Suppressor macrophage (primary cell): ENCODE measurements around the gene AADACL3.
A peak's percentile ranks its signal among the peaks of the same experiment; 100 is the strongest.
"Not testable (repeated sequence)": the region's sequence is repeated elsewhere in the genome, so short reads cannot be mapped to it uniquely, and the experiment has no call there.

Source experiments
- DNase-seq, 4 experiments: peaks; one replicate each; pipeline ENCODE4 v3.0.0-alpha.2; 2020 to 2022

Gene AADACL3

GRCh38 chr1:12714710-12715475, 1.0 kb upstream of the AADACL3 start:
- peak in 1 of 4 experiments; percentile 4 for DNase-seq

GRCh38 chr1:12717301-12717838, 1.5 kb downstream of the AADACL3 start:
- DNase-seq = no peak

GRCh38 chr1:12722626-12723025, 6.7 kb downstream of the AADACL3 start:
- no peak for DNase-seq

- no peak for DNase-seq
Observed at GRCh38 chr1:12728391-12728790, 12.5 kb downstream of the AADACL3 start.

GRCh38 chr1:12730156-12730555, 14.2 kb downstream of the AADACL3 start:
- no peak for DNase-seq

- DNase-seq = not testable (repeated sequence)
Observed at GRCh38 chr1:12731084-12731483, 15.2 kb downstream of the AADACL3 start.

- DNase-seq = no peak
Observed at GRCh38 chr1:12734651-12735050, 18.7 kb downstream of the AADACL3 start.

GRCh38 chr1:12738934-12739333, 23.0 kb downstream of the AADACL3 start:
- no peak for DNase-seq

GRCh38 chr1:12739613-12740012, 23.7 kb downstream of the AADACL3 start:
- DNase-seq = no peak

GRCh38 chr1:12741946-12742345, 26.0 kb downstream of the AADACL3 start:
- DNase-seq = no peak

- no peak for DNase-seq
Observed at GRCh38 chr1:12745126-12745991, 29.4 kb downstream of the AADACL3 start.

GRCh38 chr1:12745992-12746323, 30.0 kb downstream of the AADACL3 start, which contains the start of gene CFAP107:
Gene CFAP107 (plus strand): TSS chr1:12746200. CDS start chr1:12746431, 231 bp downstream.
- DNase-seq = no peak

- no peak for DNase-seq
Observed at GRCh38 chr1:12748778-12749355, 33.0 kb downstream of the AADACL3 start.

- no peak for DNase-seq
Observed at GRCh38 chr1:12754738-12755137, 38.8 kb downstream of the AADACL3 start.

GRCh38 chr1:12756273-12756672, 40.4 kb downstream of the AADACL3 start:
- no peak for DNase-seq

GRCh38 chr1:12756768-12757413, 41.0 kb downstream of the AADACL3 start:
- no peak for DNase-seq

- no peak for DNase-seq
Observed at GRCh38 chr1:12757836-12758235, 41.9 kb downstream of the AADACL3 start.

- peak in 1 of 4 experiments; percentile 3 for DNase-seq
Observed at GRCh38 chr1:12760256-12760795, 44.4 kb downstream of the AADACL3 start.

- DNase-seq = no peak
Observed at GRCh38 chr1:12761781-12762180, 45.9 kb downstream of the AADACL3 start.

- DNase-seq = no peak
Observed at GRCh38 chr1:12762766-12763165, 46.9 kb downstream of the AADACL3 start.

- no peak for DNase-seq
Observed at GRCh38 chr1:12763479-12763878, 47.6 kb downstream of the AADACL3 start.

- no peak for DNase-seq
Observed at GRCh38 chr1:12764016-12764415, 48.1 kb downstream of the AADACL3 start.
